GM19025 (cell line): ENCODE data around the gene TSC22D1.

ENCODE experiments used
- ATAC-seq: cut with Tn5 transposase; IDR thresholded peaks from one replicate; pipeline ENCODE4 v1.9.1; 2021; ENCODE audit warnings: mild to moderate bottlenecking, low read depth, moderate library complexity; ENCODE audit not compliant: unreplicated experiment

The TSC22D1 gene

DNA sequence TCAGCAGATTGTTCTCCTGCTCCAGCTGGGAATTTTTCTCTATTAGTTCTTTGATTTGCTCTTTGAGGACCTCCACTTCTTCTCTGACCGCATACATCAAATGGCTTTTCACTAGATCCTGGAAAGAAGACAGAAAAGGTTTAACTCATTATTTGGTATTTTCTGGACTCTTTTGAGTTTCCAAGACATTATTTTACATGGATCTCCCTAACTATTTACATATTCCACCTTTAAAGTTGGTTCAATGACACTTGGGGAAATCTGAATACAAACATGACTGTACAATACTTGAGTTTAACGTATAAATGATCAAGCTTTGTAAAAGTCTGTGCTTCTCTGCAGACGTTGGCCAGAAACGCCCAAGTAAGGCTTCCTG lies 141.4 kb downstream of the TSC22D1 start:
- ATAC-seq, result no peak

DNA sequence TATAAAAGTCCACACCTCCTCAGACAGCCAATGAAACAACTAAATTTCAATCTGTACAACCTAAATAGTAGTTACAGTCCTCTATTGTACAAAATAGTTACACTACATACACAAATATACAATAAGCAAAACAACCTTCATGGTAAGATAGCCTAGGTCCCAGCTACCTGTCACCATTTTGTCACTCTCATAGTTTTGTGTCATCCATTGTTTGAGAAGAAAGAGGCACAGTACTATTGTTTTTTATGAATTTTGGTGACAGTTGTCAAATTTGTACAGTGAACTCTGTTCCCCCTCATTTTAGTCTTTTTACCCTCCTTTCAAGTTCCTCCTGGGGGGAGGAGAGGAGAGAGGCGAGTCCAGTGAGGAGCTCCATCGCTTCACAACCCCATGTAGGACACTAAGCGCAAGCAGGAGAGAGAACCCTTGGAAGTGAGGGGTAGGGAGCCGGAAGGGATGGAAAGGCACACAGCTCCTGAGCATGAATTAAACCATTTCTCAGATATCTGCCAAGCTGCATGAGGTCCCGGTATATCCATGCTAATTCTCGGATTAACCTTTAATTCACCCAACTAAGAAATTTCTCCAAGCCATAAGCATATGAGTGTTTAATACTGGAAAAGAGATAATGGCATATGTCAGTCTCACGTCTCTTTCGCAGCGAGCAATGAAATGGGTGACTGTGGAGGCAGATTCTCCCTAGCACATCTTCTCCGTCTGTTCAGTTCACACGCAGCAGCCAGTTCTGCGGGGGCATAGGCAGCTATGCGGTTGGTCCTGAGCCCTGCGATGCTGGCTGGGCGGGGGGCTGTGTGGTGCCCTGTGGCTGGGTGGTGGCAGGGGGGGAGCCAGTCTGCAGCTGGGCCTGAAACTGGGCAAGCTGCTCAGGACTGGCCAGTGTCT lies 142.0 kb downstream of the TSC22D1 start:
- ATAC-seq, result no peak

DNA sequence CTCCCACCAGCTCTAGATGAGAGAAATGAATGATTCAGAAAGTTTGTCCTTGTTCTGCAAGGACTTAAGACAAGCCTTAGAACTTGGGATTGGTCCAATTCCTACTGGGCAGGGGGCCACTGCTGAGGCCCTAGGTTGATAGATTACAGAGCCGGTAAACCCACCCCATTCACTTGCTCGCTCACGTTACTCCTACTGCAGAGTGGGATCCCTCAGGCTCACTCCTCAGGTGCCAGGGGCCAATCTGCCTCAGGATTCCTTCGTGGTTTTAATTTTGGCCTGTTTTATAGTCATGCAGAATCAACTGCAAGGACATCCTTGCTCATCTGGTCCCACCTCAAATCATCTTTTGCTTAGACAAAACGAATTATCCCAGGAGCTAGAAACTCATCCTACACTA lies 143.5 kb downstream of the TSC22D1 start:
- ATAC-seq, result no peak

DNA sequence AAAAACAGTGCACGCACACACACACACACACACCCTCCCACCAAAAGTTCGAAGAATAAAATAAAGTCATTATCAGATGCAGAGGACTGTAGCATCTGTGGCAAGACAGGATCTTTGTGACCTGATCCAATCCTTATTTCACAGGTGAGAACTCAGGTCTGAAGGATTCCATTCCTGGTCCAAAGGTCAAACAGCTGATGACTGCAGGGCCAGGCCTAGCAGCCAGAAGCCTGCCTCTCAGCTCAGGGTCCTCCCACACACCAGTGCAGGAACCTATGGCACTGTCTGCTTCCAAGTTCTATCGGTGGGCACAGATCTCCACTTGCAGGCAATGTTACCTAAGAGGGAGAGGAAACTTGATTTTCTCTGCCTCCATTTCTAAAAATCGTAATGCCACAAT lies 145.0 kb downstream of the TSC22D1 start:
- ATAC-seq, result no peak

DNA sequence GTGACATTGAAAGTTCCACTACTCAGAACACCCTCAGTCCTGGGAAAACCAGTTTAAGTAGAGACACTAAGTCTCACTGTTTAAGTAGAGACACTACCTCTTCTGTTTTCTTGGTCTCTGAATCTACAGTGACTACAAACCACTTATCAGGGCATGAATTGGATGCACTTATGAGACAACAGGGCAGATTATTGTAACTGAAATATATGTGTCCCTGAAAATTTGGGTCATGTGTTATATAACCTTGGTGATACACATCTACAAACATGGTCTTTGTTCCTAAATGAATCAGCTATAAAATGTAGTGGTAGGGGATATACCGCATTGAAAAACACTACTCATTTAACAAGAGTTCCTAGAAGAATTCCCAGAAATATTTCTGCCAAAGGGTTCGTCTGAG lies 146.8 kb downstream of the TSC22D1 start:
- ATAC-seq, result no peak

DNA sequence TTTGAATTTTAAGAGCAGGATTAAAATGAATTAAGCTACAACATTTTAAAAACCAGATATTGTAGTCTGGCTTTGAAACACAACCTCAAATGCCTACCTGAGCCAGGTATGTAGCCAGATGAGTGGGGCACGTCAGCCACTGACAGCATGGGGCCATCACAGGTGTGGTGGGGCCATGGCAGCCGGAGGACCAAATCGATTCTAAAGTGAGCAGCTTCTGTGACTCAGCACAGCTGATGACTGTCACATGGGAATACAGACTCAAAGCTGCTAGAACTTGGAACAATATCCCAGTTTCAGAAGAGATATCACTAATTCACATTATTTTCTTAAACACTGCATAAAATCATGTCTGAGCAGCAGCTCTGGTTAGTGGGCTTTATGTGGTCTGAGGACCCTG lies 149.7 kb downstream of the TSC22D1 start:
- no peak for ATAC-seq

DNA sequence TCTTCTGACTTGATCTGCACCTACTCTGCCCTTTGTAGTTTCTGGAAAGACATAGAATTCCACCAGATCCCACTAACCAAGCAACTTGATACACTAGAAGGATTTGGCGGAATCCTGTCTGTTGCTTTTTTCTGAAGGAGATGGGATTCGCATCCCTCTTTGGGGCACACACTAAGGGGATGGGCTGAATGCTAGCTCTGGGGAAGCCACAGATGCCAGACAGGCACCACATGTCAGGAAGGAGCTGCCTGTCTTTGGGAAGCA lies 150.4 kb downstream of the TSC22D1 start:
- no peak for ATAC-seq

DNA sequence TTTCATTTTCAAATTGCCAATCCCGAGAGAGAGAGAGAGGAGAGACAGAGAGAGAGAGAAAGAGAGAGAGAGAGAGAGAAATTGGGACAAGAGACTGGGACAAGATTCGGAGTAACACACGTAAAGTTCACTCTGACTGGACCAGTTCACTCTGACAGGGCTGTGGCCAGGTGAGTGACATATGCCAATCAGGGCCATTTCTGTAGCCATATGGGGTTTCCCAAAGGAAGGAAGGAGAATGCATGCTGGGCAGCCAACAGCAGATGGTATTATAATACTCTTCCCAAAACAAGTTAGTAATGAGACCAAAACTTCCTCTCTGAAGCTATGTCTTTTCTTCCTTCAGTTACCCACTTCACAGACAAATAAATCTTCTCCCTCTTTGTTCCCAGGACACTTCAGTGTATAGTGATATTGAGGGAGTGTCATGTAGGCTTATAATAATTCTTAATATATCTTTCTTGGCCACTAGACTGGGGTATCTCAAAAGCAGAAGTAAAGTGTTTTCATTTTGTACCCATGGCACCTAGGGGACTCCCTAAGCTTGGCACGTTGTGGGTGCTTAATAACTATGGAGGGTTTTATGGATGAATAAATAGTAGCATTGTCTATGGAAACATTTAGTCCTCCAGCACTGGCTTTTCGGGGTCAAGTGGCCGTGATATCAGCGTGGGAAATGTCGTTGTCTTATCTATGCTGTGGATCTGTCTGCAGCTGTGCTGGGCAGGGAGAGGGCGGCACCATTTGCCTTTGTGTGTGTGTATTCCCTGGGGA lies 150.9 kb downstream of the TSC22D1 start:
- ATAC-seq, result no peak

DNA sequence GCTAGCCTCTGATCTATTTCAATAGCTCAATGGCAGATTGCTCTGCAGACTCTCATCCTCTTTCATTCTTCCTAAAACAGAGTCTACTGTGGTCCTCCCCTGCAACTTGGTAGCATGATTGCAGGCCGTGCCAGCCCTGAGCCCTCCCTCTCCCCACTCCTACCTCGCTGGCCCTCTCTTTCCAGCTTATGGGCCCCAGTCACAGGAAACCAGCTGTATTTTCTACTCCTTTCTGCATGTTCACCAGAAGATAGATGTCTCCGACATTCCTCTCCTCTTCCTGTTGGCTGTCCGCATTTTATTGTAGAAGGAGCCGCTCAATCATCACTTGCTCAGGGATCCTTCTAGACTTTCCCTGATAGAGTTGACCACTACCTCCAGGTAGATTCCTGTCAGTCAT lies 152.3 kb downstream of the TSC22D1 start:
- ATAC-seq, result no peak

DNA sequence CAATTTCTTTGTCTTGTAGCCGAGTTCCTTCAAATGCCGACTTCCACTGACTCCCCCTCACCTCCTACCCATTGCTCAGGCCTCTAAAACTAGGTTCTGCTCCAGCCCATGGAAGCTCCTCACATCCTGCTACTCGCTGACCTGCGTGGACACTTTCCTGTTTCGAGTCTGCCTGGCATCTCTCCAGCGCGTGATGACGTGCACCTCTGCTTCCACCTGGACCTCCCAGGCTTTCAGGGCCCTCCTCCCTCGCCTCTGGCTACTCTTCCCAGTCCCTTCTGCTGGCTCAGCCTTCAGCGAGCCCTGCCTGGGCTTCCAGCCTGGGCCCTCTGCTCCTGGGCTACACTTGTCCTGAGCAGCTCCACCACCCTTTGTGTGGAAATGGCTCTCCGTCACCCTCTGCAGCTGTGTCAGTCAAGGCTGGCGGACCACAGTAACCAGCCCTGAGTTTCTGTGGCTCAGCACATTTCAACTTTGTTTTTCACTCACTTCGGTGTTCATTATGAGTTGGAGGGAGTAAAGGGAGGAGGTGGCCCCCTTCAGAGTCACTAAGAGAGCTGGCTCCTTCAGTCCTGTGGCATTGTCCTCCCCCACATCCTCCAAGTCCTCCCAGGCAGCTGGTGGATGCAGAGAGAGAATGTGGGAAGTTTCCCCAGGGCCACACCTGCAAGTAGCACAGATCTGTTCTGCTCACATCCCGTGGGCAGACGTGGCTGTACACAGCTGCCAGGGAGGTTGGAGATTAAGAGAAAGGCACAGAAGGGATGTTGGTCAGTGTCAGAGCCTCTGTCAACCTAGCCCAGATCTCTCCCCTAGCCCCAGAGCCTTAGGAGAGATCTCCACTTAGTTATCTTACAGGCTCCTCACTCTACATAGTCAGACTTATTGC lies 153.1 kb downstream of the TSC22D1 start:
- no peak for ATAC-seq

DNA sequence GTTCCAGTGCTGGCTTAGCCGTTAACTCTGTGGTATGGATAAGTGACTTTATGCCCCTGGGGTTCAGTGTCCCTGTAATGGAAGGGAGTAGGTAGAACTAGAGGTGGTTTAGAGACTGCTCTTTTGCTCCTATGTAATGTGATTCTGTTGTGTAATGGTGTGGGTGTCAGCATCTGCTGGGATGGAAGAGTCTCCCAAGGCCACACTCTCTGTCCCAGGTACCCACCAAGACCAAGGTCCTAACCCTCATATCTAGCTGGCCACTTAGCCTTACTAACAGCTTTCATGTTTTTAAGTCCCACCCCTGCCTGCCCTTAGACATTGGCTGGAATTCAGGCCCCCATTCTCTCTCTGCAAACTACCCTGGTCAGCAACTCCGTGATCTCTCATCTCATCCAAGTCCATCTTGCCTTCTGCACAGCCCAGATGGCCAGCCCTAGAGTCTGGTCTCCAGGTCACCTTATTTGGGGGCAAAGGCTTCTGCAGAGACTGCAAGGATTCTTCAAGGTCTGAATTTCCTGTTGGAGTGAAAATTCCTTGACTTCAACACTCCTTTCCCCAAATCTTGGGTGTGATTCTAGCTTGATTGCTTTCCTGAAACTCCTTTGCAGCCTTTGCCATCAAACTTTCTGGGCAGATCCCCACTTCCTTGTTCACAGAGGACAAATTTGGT lies 154.1 kb downstream of the TSC22D1 start:
- no peak for ATAC-seq

DNA sequence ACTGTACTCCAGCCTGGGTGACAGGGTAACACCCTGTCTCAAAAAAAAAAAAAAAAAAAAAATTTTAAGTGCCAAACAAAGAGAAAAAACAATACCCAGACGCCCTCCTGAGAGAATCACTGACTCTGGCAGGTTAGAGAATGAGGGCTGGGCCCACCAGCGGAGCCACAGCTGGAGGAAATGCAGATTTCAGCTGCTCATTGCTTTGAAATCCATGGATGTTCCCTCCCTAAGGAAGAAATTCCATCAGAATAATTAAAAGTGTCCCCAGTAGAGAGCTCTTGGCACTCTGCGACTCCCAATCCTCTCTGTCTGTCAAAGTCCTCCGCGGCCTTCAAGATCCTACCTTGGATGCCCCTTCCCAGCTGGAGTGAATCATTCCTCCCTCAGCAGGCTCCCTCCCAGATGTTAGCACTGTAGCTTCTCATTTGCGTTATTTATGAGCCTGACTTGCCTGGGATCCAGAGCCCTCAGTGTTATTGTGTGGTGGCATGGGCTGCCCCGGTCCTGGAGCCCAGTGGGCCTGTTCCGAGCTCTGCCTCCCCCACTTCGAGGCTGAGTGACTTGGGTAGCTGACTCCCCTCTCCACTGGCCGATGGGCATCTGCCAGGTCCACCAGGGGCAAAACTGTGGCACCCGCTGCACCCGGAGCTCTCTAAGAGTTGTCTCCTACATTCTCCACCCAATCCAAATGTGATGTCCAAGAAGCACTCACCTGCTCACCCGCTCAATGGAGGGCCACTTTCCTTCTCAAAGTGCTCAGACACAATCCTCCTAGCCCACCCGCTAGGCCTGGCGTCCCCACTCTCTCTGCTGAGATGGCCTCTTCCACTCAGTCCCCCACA lies 155.5 kb downstream of the TSC22D1 start:
- no peak for ATAC-seq

DNA sequence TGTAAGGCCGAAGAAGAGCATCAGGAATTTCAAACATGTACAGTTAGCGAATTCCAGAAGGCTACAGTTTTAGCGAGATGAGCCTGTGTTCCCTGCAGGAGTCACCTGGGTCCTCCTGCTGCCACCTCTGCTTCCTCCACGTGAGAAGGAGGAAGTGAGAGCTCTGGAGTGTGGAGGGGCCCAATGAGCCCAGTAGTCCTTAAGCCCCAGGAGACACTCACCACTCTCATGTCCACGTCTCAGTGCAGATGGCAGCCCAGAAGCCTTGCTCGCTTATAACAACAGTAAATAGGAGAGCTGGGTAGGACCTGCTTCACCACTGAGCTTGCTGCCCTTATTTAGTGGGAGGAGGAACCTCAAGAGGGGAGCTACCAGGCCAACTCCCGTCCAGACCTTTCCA lies 158.3 kb downstream of the TSC22D1 start:
- no peak for ATAC-seq

DNA sequence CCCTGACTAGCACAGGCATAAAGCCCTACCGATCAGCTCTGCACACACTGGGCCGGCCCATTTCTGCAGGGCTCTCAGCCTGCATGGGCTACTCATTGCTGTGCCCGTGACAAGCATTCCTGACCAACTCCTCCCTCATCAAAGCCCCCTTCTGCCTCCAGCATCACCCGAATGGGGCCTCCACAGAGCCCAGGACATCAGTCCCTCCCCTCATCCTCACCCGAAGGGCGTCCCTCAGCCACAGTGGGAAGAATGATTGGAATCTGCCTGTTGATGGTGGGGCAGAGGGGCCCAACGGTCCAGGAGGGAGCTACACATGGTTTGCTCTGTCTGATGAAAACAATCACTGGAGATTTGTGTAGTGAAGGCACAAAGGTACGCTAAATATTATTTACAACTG lies 158.7 kb downstream of the TSC22D1 start:
- ATAC-seq, result no peak

DNA sequence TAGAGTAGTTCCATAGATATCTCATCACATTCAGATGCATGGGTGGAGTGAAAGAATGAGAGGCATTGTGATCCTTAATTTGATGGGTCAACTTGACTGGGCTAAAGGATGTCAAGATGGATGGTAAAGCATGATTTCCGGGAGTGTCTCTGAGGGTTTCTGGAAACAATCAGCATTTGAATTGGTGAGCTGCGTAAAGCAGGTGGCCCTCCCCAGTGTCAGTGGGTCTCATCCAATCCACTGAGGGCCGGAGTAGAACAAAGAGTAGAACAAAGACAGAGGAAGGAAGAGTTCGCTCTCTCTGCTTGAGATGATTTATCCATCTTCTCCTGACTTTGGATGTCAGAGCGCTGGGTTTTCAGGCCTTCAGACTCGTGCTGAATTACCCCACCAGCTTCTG lies 159.4 kb downstream of the TSC22D1 start:
- no peak for ATAC-seq

DNA sequence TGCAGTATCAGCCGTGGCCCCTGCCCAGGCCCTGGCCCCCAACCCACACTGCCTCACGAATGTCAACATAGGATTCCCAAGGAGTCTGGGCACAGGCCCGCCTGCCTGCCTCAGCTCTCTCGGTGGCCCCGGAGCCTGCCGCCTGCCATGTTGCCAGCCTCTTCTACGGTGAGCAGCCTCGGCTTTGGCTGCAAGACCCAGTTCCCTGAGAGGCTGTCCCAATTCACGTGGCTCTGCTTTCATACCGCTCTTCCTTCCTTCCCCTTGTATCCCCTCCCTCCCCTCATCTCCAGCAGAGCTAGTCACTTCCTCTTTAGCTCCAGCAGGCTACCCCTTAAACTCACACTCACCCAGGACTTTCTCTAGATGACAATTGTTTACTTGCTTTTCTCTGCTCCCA lies 159.8 kb downstream of the TSC22D1 start:
- ATAC-seq, result no peak

DNA sequence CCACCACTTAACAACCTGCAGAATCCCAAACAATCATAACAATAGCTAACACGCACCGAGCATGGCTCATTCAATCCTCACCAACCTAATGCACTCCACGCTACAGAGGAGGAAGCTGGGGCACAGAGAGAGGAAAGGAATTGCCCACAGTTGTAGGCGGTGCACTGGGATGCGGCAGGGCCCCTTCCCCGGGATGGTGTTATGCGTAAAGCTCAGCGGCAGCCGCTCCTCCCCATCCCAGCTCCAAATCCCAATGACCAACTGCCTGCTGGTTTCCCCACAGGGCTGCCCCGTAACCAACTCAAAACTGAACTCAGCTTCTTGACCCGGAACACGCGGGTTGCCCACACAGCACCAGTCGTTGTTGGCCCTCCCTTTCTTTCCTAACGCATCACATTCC lies 160.3 kb downstream of the TSC22D1 start:
- no peak for ATAC-seq

DNA sequence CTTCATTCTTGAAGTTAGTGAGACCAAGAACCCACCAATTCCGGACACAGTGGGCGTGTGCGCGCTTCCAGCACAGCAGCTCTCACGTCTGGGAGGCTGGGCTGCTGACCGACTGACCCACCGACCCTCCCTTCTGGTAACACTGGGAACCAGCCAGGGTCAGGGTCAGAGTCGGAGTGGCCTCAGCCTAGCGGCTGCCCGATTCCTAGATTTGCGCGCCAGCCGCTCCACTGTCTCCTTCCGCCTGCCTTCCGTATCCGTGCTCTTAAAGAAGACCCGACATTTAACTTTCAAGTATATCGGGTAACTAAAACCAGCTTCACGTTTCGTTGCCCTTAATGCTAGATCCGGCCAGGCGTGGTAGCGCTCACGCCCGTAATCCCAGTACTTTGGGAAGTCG lies 161.4 kb downstream of the TSC22D1 start:
- no peak for ATAC-seq

DNA sequence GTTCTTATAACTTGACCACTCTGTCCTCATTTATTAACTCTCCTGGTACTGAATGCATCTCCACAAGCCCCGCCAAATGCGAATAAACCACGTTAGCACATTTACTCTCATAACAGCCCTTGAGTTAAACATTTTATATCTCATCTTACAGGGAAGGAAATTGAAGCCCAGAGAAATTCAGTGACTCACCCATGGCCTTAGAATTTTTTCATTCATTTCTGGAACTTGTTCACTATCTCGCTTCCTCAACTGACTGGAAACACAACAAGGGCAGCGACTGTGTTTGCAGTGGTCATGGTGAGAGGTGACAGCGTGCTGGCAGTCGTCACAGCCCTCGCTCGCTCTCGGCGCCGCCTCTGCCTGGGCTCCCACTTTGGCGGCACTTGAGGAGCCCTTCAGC lies 163.0 kb downstream of the TSC22D1 start:
- no peak for ATAC-seq
